K562 (cell line): ENCODE data around the gene LINGO3. TPM values are rescaled to one million over a fixed set of nuclear protein-coding genes. Genes with fewer than 3 reads are reported as not detected.
A peak's percentile ranks its signal among the peaks of the same experiment; 100 is the strongest.

Experiments used
- ATAC-seq: fragments of 200-7000 bp; cut with Tn5 transposase; 3 replicates; pipeline ENCODE4 v1.9.1; 2020; ENCODE audit warnings: moderate library complexity
- BruUV-seq: library from RNA; stranded (reverse); fragments of 400-500 nt; replicated peaks from 2 replicates; lab custom pipeline; 2021; lab: Mats Ljungman, UMichigan
- CTCF ChIA-PET: fragments of 300-600 bp; formaldehyde crosslinking; extraction: SDS; loops from one replicate; lab custom pipeline; 2021; ENCODE audit warnings: low intra/inter-chr PET ratio; lab: Yijun Ruan, JAX
- POLR2A ChIA-PET: fragments of 300-600, 350-650 bp; sonication (Branson Sonifier 250); formaldehyde crosslinking; extraction: SDS; loops from one replicate; lab custom pipeline; 2021; ENCODE audit warnings: antibody characterized with exemption, inconsistent platforms; lab: Yijun Ruan, JAX
- DNase-seq, 4 experiments: peaks; one replicate each; pipeline versions ENCODE4 v3.0.0 to v3.0.0-alpha.2; 2011 to 2018; ENCODE audit warnings: low spot score in 3 of 4, mixed read lengths in 3 of 4; ENCODE audit errors: extremely low read depth in 1 of 4
- FAIRE-seq: peaks from 2 replicates; lab custom pipeline; 2011; peaks lifted over from hg19 to GRCh38; lab: Jason Lieb, UNC
- H2AFZ ChIP-seq: 2 replicates; pipeline ENCODE4 v1.6.0; 2011; ENCODE audit warnings: low read depth, low read length, control low read depth, inconsistent platforms
- H3K27ac ChIP-seq: fragments of 200-600 bp; 3 replicates; pipeline ENCODE4 v1.8.0; 2011; ENCODE audit warnings: low read depth, mild to moderate bottlenecking, control low read depth, inconsistent platforms, low read length, moderate library complexity, mixed read lengths; ENCODE audit errors: extremely low read depth
- H3K27me3 ChIP-seq, 2 experiments: fragments of 300-600 bp in 1 of 2; 2 replicates in 1 of 2; 3 replicates in 1 of 2; pipeline versions ENCODE4 v1.6.0 to v1.8.0; 2011; ENCODE audit warnings: inconsistent platforms in 2 of 2, low read length in 2 of 2, mild to moderate bottlenecking in 1 of 2, mixed read lengths in 1 of 2, moderate library complexity in 1 of 2; ENCODE audit not compliant: control insufficient read depth in 2 of 2, insufficient read depth in 2 of 2
- H3K36me3 ChIP-seq: fragments of 300-600 bp; 3 replicates; pipeline ENCODE4 v1.8.0; 2011; ENCODE audit warnings: mild to moderate bottlenecking, low read length, inconsistent platforms; ENCODE audit not compliant: control insufficient read depth, insufficient read depth
- H3K4me1 ChIP-seq, 2 experiments: fragments of 200-600 bp in 1 of 2; replicated peaks in 1 of 2; 2 replicates in 1 of 2; 3 replicates in 1 of 2; pipeline versions ENCODE4 v1.5.1 to v1.8.0; 2011; ENCODE audit warnings: inconsistent platforms in 2 of 2, low read length in 2 of 2, mild to moderate bottlenecking in 1 of 2, mixed read lengths in 1 of 2, moderate library complexity in 1 of 2; ENCODE audit not compliant: control insufficient read depth in 2 of 2, insufficient read depth in 2 of 2
- H3K4me2 ChIP-seq: 2 replicates; pipeline ENCODE4 v1.6.1; 2011; ENCODE audit warnings: low read length, control low read depth, inconsistent platforms, mixed read lengths; ENCODE audit not compliant: insufficient read depth
- H3K4me3 ChIP-seq: fragments of 200-600 bp; sonication (generic), shearing (Covaris generic); 2 replicates; pipeline ENCODE4 v1.5.1; 2016; ENCODE audit warnings: control low read depth, inconsistent platforms
- H3K79me2 ChIP-seq: fragments of 200-600 bp; 3 replicates; pipeline ENCODE4 v1.8.0; 2011; ENCODE audit warnings: low read length, inconsistent platforms; ENCODE audit not compliant: control insufficient read depth, insufficient read depth
- H3K9ac ChIP-seq, 2 experiments: 2 replicates each; pipeline versions ENCODE4 v1.6.0 to v1.6.1; 2011; ENCODE audit warnings: low read depth in 2 of 2, low read length in 2 of 2, control low read depth in 1 of 2, inconsistent platforms in 1 of 2, mild to moderate bottlenecking in 1 of 2, mixed read lengths in 1 of 2; ENCODE audit not compliant: insufficient read depth in 1 of 2
- H3K9me1 ChIP-seq: one replicate; pipeline ENCODE4 v1.6.0; 2011; ENCODE audit warnings: inconsistent platforms, mild to moderate bottlenecking, low read length, moderate library complexity; ENCODE audit not compliant: control insufficient read depth, insufficient read depth
- H3K9me3 ChIP-seq: replicated peaks from 2 replicates; pipeline ENCODE4 v1.5.1; 2011; ENCODE audit warnings: low read depth, low read length, inconsistent platforms; ENCODE audit not compliant: control insufficient read depth, insufficient read depth
- H4K20me1 ChIP-seq: replicated peaks from 2 replicates; pipeline ENCODE4 v1.6.1; 2011; ENCODE audit warnings: low read length, inconsistent platforms, mixed read lengths; ENCODE audit not compliant: control insufficient read depth, insufficient read depth
- AFF1 ChIP-seq, 2 experiments: fragments of 450-650 bp; IDR thresholded peaks; 2 replicates each; pipeline ENCODE4 v1.6.1; 2018; ENCODE audit warnings: mild to moderate bottlenecking in 2 of 2, low read depth in 1 of 2; ENCODE audit not compliant: partially characterized antibody in 2 of 2
- POLR2G ChIP-seq: fragments of 200-400 bp; formaldehyde crosslinking; IDR thresholded peaks from 2 replicates; pipeline ENCODE4 v1.6.1; 2017; ENCODE audit warnings: low read depth, mild to moderate bottlenecking, antibody characterized with exemption, low read length, moderate library complexity
- TAF7 ChIP-seq: fragments of 450-650 bp; IDR thresholded peaks from 2 replicates; pipeline ENCODE4 v1.6.1; 2016; ENCODE audit warnings: missing genetic modification characterization, missing compliant biosample characterization
- ZEB2 ChIP-seq: fragments of 450-650 bp; IDR thresholded peaks from 2 replicates; pipeline ENCODE4 v1.6.1; 2016
- WGBS: fragments of 100-300 bp; shearing (Covaris generic); methylation state at CpG from one replicate; pipeline ENCODE4 v1.1.6; 2016; ENCODE audit warnings: low coverage, mixed read lengths; ENCODE audit not compliant: insufficient coverage; ENCODE audit errors: missing lambda C conversion rate; 5-methylcytosine and 5-hydroxymethylcytosine counted together
- in situ Hi-C: fragments of 300-500 bp; cut with MboI; formaldehyde crosslinking; loops from 4 replicates; pipeline ENCODE4 v1.15.0; 2018; ENCODE audit warnings: inconsistent platforms, mixed read lengths
- intact Hi-C: fragments of 100-400 bp; cut with micrococcal nuclease; formaldehyde crosslinking; loops from 2 replicates; pipeline ENCODE4 v1.14.2; 2022
- polyA plus RNA-seq, 8 experiments: library from polyadenylated mRNA; depleted of rRNA in 4 of 8; stranded (reverse) in 5 of 8; unstranded in 3 of 8; fragments of >200 nt; fragmentation: Nextera tagmentation in 2 of 8; fragmentation: Illumina TruSeq in 1 of 8; extraction: Ambion mirVana in 2 of 8; extraction: Trizol in 1 of 8; gene quantifications; 2 replicates each; pipeline versions ENCODE4 v1.2.1 to v1.2.3, GENCODE V29; 2011 to 2014; ENCODE audit warnings: inconsistent platforms in 1 of 8, missing spikeins in 1 of 8
- total RNA-seq, 7 experiments: library from RNA; depleted of rRNA in 6 of 7; stranded (reverse); fragments of >200 nt in 6 of 7; fragmentation: Illumina TruSeq in 2 of 7; extraction: Trizol in 2 of 7; gene quantifications; 2 replicates each; pipeline versions ENCODE4 v1.2.1 to v1.2.3, GENCODE V29; 2011 to 2021; ENCODE audit warnings: low replicate concordance in 1 of 7
- TF ChIP-seq, protein P1 (sequence below): fragments of 450-650 bp; formaldehyde crosslinking; IDR thresholded peaks from 2 replicates; pipeline ENCODE4 v1.4.0; 2022; ENCODE audit warnings: missing genetic modification characterization

LINGO3 gene
- total and polyA plus RNA-seq, 9 of the 15 experiments (the other 6 are each of a cell fraction or from before 2014, with no cell fraction given) = 0.03 to 0.05 (median 0.03) TPM; not detected in 6

DNA sequence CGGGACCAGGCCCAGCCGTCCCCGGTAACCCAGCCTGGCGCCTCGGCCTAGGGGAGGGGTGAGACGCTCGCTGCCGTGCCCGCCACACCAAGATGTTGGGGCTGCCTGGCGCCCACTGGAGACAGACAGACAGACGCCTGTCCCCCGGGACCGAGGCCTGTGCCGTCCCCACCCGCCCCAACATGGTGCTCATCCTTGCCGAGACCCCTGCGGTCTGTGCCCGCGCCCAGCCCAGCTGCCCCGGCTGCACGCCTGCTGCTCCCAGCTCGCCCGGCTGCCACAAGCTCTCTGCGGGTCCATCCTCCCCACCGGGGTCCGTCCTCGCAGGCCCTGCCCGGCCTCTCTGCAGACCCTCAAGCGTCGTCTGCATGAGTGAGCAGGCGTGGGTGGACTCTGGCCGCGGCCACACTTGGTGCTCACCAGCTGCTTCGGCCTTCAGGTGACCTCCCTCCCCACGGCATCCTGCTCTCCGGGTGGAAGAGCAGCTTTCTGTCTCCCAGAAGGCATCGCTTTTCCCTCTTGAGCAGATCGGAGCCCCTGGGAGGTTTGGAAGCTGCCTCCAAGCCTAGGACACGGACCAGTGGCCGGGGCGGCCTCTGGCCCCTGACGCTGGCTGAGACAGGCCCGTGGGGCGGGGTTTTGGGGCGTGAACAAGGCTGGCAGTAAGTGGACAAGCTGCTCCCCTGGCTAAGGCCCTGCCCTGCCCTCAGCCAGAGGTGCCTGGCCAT is 45.4 kb upstream of the LINGO3 start:
- WGBS = 92% methylated on average over 35 of the region's 45 CpGs
- Histone ChIP-seq H3K9ac (peak overlapping the region in 1 of 2 experiments; percentile 45; a peak in 2 of 4 replicates), H3K4me2 (no peak overlapping the region), H3K36me3 (peaks cover 34% of the 10 kb centered on the region; the same call in 2 of the 3 replicates), H3K9me1 (peaks cover 2% of the 10 kb centered on the region), H4K20me1 (no peaks in the 10 kb centered on the region), H3K4me1 (peaks cover 0 to 32% of the 10 kb centered on the region in 2 experiments; a peak in 2 of 5 replicates), H3K27me3 (peaks cover 1 to 4% of the 10 kb centered on the region in 2 experiments; a peak in 3 of 5 replicates), H3K27ac (no peak overlapping the region), H3K4me3 (no peak overlapping the region), H2AFZ (no peak overlapping the region), H3K9me3 (no peaks in the 10 kb centered on the region; the same call in 1 of the 2 replicates), H3K79me2 (no peaks in the 10 kb centered on the region)
- no peak for DNase-seq
- FAIRE-seq = no peak
- BruUV-seq = TSS peak; percentile 53
- TF ChIP-seq TAF7 (tag) (no peak), ZEB2 (no peak), POLR2G (0 out of 2 replicates have a peak, but pooled peaks have one; percentile 6), AFF1 (IDR thresholded peaks at IDR 0.05; ENCODE audit: low read depth in 1 of 2, partially characterized antibody in 2 of 2) (no peak)
- TF ChIP-seq, protein P1, sequence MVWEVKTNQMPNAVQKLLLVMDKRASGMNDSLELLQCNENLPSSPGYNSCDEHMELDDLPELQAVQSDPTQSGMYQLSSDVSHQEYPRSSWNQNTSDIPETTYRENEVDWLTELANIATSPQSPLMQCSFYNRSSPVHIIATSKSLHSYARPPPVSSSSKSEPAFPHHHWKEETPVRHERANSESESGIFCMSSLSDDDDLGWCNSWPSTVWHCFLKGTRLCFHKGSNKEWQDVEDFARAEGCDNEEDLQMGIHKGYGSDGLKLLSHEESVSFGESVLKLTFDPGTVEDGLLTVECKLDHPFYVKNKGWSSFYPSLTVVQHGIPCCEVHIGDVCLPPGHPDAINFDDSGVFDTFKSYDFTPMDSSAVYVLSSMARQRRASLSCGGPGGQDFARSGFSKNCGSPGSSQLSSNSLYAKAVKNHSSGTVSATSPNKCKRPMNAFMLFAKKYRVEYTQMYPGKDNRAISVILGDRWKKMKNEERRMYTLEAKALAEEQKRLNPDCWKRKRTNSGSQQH (CRISPR knock-in tag) = no peak
- ChIA-PET CTCF (interaction anchor here (0.6 kb wide), 1 partner anchor 38 kb away, joined by 3 read pairs; no protein-coding TSS in a partner anchor), POLR2A (no interaction called here)
- in situ Hi-C loops = no loop called here
- ATAC-seq = no peak
- intact Hi-C loops = no loop called here
